BJ (cell line): ENCODE measurements around the gene CYYR1. TPM values are rescaled to one million over a fixed set of nuclear protein-coding genes. Genes with fewer than 3 reads are reported as not detected.

Experiments
- CTCF ChIA-PET: fragments of 350-600 bp; formaldehyde crosslinking; extraction: SDS; loops from one replicate; lab custom pipeline; 2021; ENCODE audit warnings: antibody characterized with exemption, inconsistent platforms; lab: Yijun Ruan, JAX
- POLR2A ChIA-PET: fragments of 300-600 bp; sonication (Branson Sonifier 250); formaldehyde crosslinking; extraction: SDS; loops from one replicate; lab custom pipeline; 2021; ENCODE audit warnings: antibody characterized with exemption; lab: Charles Lee
- DNase-seq: peaks from one replicate; pipeline ENCODE4 v3.0.0-alpha.2; 2011; ENCODE audit warnings: low read depth
- H3K27me3 ChIP-seq: 2 replicates; pipeline ENCODE4 v1.6.0; 2011; ENCODE audit warnings: low read length; ENCODE audit not compliant: control insufficient read depth, insufficient read depth
- H3K36me3 ChIP-seq: 2 replicates; pipeline ENCODE4 v1.5.1; 2011; ENCODE audit warnings: low read length; ENCODE audit not compliant: control insufficient read depth, insufficient read depth
- H3K4me3 ChIP-seq: 2 replicates; pipeline ENCODE4 v1.5.1; 2011; ENCODE audit warnings: low read depth, mild to moderate bottlenecking, control low read depth, low read length
- CTCF ChIP-seq: IDR thresholded peaks from 2 replicates; pipeline ENCODE4 v1.5.1; 2011; ENCODE audit warnings: low read depth, mild to moderate bottlenecking, control low read depth, inconsistent platforms, low read length, moderate library complexity; ENCODE audit not compliant: insufficient read depth
- polyA plus RNA-seq: library from polyadenylated mRNA; depleted of rRNA; stranded (reverse); fragments of >200 nt; gene quantifications from 2 replicates; pipeline ENCODE4 v1.2.3, GENCODE V29; 2011

The CYYR1 gene
- polyA plus RNA-seq, 1 experiment, result not detected

GRCh38 chr21:26532208-26532607 lies 40.9 kb downstream of the CYYR1 start:
- H3K36me3 ChIP-seq, result no peaks in the 10 kb centered on the region
- no peaks in the 10 kb centered on the region for H3K27me3 ChIP-seq
- no peak overlapping the region for H3K4me3 ChIP-seq
- DNase-seq, result no peak
- no peak for TF ChIP-seq CTCF
- CTCF ChIA-PET, result no interaction called here
- POLR2A ChIA-PET, result no interaction called here

- POLR2A ChIA-PET, result no interaction called here
- CTCF ChIA-PET, result no interaction called here
- Histone ChIP-seq H3K27me3 (no peaks in the 10 kb centered on the region), H3K4me3 (no peak overlapping the region), H3K36me3 (no peaks in the 10 kb centered on the region)
- no peak for TF ChIP-seq CTCF
- DNase-seq, result no peak
These were observed 43.6 kb downstream of the CYYR1 start for GRCh38 chr21:26529526-26529925.

GRCh38 chr21:26528882-26529281 lies 44.2 kb downstream of the CYYR1 start:
- no peak for DNase-seq
- TF ChIP-seq CTCF, result no peak
- no peak overlapping the region for H3K4me3 ChIP-seq
- H3K36me3 ChIP-seq, result no peaks in the 10 kb centered on the region
- CTCF ChIA-PET, result no interaction called here
- POLR2A ChIA-PET, result no interaction called here
- no peaks in the 10 kb centered on the region for H3K27me3 ChIP-seq

GRCh38 chr21:26522704-26523103 lies 50.4 kb downstream of the CYYR1 start:
- H3K36me3 ChIP-seq, result no peaks in the 10 kb centered on the region
- H3K4me3 ChIP-seq, result no peak overlapping the region
- H3K27me3 ChIP-seq, result no peaks in the 10 kb centered on the region
- ChIA-PET CTCF (no interaction called here), POLR2A (no interaction called here)
- no peak for DNase-seq
- no peak for TF ChIP-seq CTCF

GRCh38 chr21:26519142-26519541 lies 53.9 kb downstream of the CYYR1 start:
- no peak for TF ChIP-seq CTCF
- ChIA-PET CTCF (interaction anchor here (0.6 kb wide), 1 partner anchor 638 kb away, joined by 3 read pairs; no protein-coding TSS in a partner anchor), POLR2A (no interaction called here)
- Histone ChIP-seq H3K27me3 (no peaks in the 10 kb centered on the region), H3K36me3 (no peaks in the 10 kb centered on the region), H3K4me3 (no peak overlapping the region)
- DNase-seq, result no peak
